D721Med (cell line): ENCODE measurements around the gene ARID1B.

Experiments
- DNase-seq: peaks from one replicate; pipeline ENCODE4 v3.0.0; 2011; ENCODE audit warnings: low spot score; ENCODE audit not compliant: insufficient read length
- FAIRE-seq: peaks from 2 replicates; lab custom pipeline; 2011; peaks lifted over from hg19 to GRCh38; lab: Jason Lieb, UNC
- TF ChIP-seq, protein P1 (sequence below): IDR thresholded peaks from 2 replicates; pipeline ENCODE4 v1.5.1; 2012; ENCODE audit warnings: mild to moderate bottlenecking, control low read depth; ENCODE audit not compliant: insufficient read depth; ENCODE audit errors: missing control alignments

ARID1B gene

DNA sequence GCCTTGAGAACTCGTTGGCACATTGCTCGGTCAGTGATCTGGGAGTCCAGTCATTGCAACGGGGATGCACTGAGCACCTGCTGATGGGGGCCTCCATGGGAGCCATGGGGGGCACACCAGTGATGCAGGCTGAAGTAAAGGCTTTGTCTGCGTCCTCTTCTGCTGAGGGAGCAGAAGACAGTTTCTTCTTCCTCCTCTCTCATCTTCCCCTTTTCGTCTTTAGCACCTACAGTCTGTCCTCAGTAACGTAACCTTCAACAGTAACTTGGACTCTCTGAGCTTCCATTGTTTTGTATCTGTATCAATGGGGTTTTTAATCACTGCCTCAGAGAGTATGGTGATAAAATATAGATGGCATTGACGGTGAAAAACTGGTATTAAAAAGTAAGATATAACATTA lies 306.2 kb downstream of the ARID1B start:
- DNase-seq: no peak
- no peak for FAIRE-seq
- TF ChIP-seq, protein P1, sequence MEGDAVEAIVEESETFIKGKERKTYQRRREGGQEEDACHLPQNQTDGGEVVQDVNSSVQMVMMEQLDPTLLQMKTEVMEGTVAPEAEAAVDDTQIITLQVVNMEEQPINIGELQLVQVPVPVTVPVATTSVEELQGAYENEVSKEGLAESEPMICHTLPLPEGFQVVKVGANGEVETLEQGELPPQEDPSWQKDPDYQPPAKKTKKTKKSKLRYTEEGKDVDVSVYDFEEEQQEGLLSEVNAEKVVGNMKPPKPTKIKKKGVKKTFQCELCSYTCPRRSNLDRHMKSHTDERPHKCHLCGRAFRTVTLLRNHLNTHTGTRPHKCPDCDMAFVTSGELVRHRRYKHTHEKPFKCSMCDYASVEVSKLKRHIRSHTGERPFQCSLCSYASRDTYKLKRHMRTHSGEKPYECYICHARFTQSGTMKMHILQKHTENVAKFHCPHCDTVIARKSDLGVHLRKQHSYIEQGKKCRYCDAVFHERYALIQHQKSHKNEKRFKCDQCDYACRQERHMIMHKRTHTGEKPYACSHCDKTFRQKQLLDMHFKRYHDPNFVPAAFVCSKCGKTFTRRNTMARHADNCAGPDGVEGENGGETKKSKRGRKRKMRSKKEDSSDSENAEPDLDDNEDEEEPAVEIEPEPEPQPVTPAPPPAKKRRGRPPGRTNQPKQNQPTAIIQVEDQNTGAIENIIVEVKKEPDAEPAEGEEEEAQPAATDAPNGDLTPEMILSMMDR: no peak

DNA sequence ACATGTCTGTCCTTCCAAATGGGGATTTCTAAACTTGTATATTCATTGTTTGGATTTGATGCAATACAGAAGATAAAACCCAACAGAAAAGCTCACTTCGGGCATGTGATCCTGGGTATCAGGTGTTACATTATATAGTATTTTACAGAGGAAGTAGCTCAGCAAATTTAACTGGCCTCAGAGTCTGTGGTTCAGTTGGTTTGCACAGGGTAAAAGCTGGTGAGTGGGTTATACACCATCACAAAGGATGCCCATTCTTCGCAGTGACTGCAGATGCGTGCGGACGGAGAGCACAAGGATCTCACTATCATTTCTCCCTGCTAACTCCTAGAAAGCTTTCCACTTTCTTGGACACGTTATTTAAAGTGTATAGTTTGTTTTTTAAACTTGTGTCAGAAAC lies 309.5 kb downstream of the ARID1B start:
- no peak for DNase-seq
- no peak for FAIRE-seq
- TF ChIP-seq, protein P1: no peak

GRCh38 chr6:157087974-157088373 lies 310.8 kb downstream of the ARID1B start:
- TF ChIP-seq, protein P1: no peak
- FAIRE-seq (no peak), DNase-seq (no peak)

- FAIRE-seq (no peak), DNase-seq (no peak)
- TF ChIP-seq, protein P1: no peak
Measured at GRCh38 chr6:157088841-157089240, 311.7 kb downstream of the ARID1B start.

GRCh38 chr6:157089258-157089657 lies 312.1 kb downstream of the ARID1B start:
- FAIRE-seq: no peak
- TF ChIP-seq, protein P1: no peak
- DNase-seq: no peak

DNA sequence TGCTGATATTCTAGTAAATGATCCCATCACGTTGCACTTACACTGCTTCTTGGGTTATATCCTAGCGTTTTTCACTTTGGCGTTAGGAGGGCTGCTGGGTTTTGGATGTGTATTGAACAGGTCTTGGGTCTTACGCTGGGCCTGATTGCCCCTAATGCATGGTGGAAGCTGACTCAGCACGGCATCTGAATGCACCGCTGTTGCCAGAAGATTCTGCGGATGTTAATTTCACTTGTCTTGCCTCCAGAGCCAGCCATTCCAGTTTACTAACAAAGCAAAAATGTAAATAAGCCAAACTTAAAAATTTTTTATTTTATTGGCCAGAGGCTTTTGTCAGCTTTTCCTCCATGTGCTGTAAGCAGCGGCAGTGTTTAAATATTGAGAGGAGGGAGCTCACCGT lies 312.7 kb downstream of the ARID1B start:
- FAIRE-seq (no peak), DNase-seq (no peak)
- TF ChIP-seq, protein P1: no peak

DNA sequence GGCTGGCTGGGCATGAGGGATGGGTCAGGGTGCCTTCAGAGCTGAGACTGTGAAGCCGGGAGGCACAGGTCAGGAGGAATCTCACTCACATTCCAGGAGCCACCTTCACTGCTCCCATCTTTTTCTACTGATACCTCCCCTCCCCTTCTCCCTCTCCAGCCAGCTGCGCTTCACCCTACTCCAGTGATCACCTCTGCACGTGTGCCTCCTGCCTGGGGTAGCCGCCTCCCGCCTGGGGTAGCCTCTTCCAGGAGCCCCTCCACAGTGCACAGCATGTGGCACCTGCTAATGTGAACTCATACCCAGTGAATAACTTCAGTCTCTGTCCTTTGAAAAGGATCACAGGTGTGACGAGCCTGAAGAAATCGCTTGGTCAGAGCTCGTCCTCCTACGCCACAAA lies 313.6 kb downstream of the ARID1B start:
- FAIRE-seq (no peak), DNase-seq (no peak)
- TF ChIP-seq, protein P1: no peak
